AG04450 (cell line): ENCODE results near the gene CUL9. TPM values are rescaled to one million over a fixed set of nuclear protein-coding genes. Genes with fewer than 3 reads are reported as not detected.

Experiments used
- CTCF ChIA-PET: fragments of 300-600, 350-600 bp; formaldehyde crosslinking; extraction: SDS; loops from one replicate; lab custom pipeline; 2022; ENCODE audit warnings: antibody characterized with exemption, inconsistent platforms; lab: Charles Lee
- POLR2A ChIA-PET: fragments of 350-600 bp; formaldehyde crosslinking; extraction: SDS; loops from one replicate; lab custom pipeline; 2021; ENCODE audit warnings: antibody characterized with exemption, inconsistent platforms; lab: Yijun Ruan, JAX
- DNase-seq: peaks from one replicate; pipeline ENCODE4 v3.0.0-alpha.2; 2011; ENCODE audit warnings: low read depth, low spot score
- H3K27ac ChIP-seq: one replicate; pipeline ENCODE4 v1.5.1; 2012; ENCODE audit warnings: low read depth, low read length, control low read depth
- H3K27me3 ChIP-seq: one replicate; pipeline ENCODE4 v1.6.0; 2012; ENCODE audit warnings: low read length; ENCODE audit not compliant: control insufficient read depth, insufficient read depth
- H3K4me3 ChIP-seq: 2 replicates; pipeline ENCODE4 v1.5.1; 2011; ENCODE audit warnings: mild to moderate bottlenecking, low read depth, low read length, control low read depth
- H3K9me3 ChIP-seq: 2 replicates; pipeline ENCODE4 v1.5.1; 2012; ENCODE audit warnings: low read length; ENCODE audit not compliant: control insufficient read depth, insufficient read depth
- polyA plus RNA-seq: library from polyadenylated mRNA; depleted of rRNA; stranded (reverse); fragments of >200 nt; gene quantifications from 2 replicates; pipeline ENCODE4 v1.2.3, GENCODE V29; 2011
- TF ChIP-seq, protein P1 (sequence below): IDR thresholded peaks from 2 replicates; pipeline ENCODE4 v1.5.1; 2011; ENCODE audit warnings: low read depth, low read length, control low read depth, inconsistent platforms

Gene CUL9
- polyA plus RNA-seq, 1 experiment, result 11.8 TPM

DNA sequence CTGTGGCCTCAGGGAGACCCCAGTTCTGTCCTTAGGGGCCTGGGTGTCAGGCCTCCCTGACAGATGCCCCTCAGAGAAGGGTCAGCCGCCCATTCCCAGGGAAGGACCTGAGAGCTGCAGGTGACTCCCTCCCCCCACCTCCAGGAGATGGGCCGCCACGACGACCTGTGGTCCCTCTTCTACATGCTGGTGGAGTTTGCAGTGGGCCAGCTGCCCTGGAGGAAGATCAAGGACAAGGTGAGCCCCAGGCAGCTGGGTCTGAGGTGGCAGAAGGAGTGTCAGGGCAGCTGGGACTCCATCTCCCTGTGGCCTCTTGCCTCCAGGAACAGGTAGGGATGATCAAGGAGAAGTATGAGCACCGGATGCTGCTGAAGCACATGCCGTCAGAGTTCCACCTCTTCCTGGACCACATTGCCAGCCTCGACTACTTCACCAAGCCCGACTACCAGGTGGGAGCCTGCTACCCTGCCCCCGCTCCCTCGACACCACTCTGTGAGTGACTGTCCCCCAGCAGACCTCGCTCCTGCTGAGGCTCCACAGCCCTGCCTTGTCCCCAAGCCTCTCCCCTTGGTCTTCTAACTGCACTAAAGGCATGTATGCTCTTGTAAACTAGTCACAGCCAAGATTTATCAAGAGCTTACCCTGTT lies 73.5 kb downstream of the CUL9 start:
- no peak for DNase-seq
- ChIA-PET CTCF (interaction anchor here (1.0 to 1.1 kb wide), 2 partner anchors 27 to 79 kb away, joined by 5 to 6 read pairs; partner anchors contain the start of gene DNPH1), POLR2A (no interaction called here)
- H3K27ac ChIP-seq, result no peak overlapping the region
- H3K27me3 ChIP-seq, result peaks cover 34% of the 10 kb centered on the region
- no peak overlapping the region for H3K4me3 ChIP-seq
- no peaks in the 10 kb centered on the region; the same call in 1 of the 2 replicates for H3K9me3 ChIP-seq
- TF ChIP-seq, protein P1, sequence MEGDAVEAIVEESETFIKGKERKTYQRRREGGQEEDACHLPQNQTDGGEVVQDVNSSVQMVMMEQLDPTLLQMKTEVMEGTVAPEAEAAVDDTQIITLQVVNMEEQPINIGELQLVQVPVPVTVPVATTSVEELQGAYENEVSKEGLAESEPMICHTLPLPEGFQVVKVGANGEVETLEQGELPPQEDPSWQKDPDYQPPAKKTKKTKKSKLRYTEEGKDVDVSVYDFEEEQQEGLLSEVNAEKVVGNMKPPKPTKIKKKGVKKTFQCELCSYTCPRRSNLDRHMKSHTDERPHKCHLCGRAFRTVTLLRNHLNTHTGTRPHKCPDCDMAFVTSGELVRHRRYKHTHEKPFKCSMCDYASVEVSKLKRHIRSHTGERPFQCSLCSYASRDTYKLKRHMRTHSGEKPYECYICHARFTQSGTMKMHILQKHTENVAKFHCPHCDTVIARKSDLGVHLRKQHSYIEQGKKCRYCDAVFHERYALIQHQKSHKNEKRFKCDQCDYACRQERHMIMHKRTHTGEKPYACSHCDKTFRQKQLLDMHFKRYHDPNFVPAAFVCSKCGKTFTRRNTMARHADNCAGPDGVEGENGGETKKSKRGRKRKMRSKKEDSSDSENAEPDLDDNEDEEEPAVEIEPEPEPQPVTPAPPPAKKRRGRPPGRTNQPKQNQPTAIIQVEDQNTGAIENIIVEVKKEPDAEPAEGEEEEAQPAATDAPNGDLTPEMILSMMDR, result no peak

DNA sequence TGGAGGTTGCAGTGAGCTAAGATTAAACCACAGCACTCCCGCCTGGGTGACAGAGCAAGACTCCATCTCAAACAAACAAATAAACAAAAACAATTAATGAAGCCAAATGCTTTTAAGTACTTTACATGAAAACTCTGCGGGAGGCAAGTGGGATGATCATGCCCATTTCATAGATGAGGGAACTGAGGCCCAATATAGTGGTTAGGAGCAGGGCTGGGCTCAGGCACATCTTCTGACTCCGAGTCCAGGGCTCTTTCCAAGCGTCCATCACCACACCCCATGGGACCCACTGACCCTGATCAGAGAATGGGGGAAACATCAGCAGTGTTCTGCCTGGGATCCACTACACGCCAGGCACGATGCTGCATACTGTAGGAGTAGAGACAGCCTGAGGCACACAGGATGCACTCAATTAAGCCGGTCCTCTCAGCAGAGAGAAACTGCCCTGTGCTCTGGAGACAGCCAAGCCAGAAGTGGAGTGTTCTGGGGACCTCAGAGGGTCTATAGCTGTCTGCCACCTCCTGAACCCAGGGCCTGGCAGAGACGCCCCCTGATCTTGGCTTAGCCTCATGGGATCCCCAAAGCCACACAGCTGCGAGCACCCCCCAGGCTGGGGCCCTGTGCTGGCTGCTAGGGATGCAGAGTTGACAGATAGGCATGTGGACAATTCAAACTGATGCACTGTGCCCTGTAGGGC lies 74.8 kb downstream of the CUL9 start:
- no peak for DNase-seq
- CTCF ChIA-PET, result no interaction called here
- no peaks in the 10 kb centered on the region; the same call in 1 of the 2 replicates for H3K9me3 ChIP-seq
- POLR2A ChIA-PET, result no interaction called here
- H3K4me3 ChIP-seq, result no peak overlapping the region
- no peak overlapping the region for H3K27ac ChIP-seq
- H3K27me3 ChIP-seq, result peaks cover 24% of the 10 kb centered on the region
- TF ChIP-seq, protein P1, result no peak

DNA sequence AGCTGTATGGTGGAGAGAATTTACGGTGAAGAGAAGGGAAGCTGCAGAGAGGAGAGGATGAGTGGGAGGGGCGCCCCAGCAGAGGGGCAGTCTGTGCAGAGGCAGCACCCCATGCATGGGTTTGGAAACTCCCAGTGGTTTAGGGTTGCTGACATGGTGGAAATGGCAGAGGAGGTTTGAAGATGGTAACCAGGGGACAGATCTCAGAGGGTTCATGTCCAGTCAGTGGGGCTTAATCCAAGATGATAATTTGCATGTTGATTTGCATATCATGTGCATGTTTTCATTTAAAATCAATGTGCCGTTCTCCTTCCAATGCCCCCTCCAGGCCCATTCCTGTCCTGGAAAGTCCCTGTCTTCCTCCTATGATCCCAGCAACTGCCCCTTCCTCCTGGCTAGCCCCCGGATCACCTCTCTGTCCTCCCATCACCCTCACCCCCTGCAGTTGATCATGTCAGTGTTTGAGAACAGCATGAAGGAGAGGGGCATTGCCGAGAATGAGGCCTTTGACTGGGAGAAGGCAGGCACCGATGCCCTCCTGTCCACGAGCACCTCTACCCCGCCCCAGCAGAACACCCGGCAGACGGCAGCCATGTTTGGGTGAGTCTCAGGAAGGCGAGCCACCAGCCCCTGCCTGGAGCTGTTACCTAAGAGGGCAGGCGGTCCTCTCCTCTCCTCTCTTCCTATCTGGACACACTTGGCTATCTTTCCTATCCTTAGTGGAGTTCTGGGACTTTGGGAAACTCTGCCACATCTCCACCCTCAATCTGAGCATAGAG lies 75.6 kb downstream of the CUL9 start:
- POLR2A ChIA-PET, result no interaction called here
- CTCF ChIA-PET, result no interaction called here
- no peak for DNase-seq

DNA sequence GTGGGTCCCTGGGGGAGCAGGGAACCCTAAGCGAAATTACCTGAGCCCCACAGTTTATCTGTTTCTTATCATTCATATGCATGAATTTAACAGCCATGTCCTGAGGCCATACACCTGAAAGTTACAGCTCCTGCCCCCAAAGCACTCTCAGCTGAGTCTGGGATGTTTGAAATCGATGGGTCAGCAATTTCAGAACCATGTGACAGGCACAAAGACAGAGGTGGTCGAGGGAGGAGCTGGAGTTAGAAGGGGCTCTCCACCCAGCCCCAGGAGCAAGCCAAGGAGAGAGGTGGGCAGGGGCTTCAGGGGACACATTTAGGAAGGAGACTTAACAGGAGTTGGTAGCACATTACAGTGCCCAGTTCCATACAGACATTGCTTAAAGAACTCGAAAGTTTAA lies 76.2 kb downstream of the CUL9 start:
- POLR2A ChIA-PET, result interaction anchor here (0.6 kb wide), 1 partner anchor 26 kb away, joined by 5 read pairs; no protein-coding TSS in a partner anchor

More for the DNA sequence above, 75.6 kb downstream of the CUL9 start:
- Histone ChIP-seq H3K4me3 (no peak overlapping the region), H3K27ac (no peak overlapping the region), H3K9me3 (no peaks in the 10 kb centered on the region; the same call in 1 of the 2 replicates), H3K27me3 (peaks cover 21% of the 10 kb centered on the region)
- TF ChIP-seq, protein P1, result no peak

More for the DNA sequence above, 76.2 kb downstream of the CUL9 start:
- H3K4me3 ChIP-seq, result no peak overlapping the region
- H3K27ac ChIP-seq, result no peak overlapping the region
- no peaks in the 10 kb centered on the region; the same call in 1 of the 2 replicates for H3K9me3 ChIP-seq
- H3K27me3 ChIP-seq, result peaks cover 21% of the 10 kb centered on the region
- CTCF ChIA-PET, result no interaction called here
- TF ChIP-seq, protein P1, result no peak
- no peak for DNase-seq
